HT1080 (cell line): ENCODE measurements around the gene CCND2. TPM values are rescaled to one million over a fixed set of nuclear protein-coding genes. Genes with fewer than 3 reads are reported as not detected.
"Not testable (repeated sequence)": the region's sequence is repeated elsewhere in the genome, so short reads cannot be mapped to it uniquely, and the experiment has no call there.

Experiments used
- DNase-seq: peaks from one replicate; pipeline ENCODE4 v3.0.0-alpha.2; 2015; ENCODE audit warnings: low read depth
- polyA plus RNA-seq, 2 experiments: library from polyadenylated mRNA; depleted of rRNA; stranded (reverse); fragments of >200 nt; gene quantifications; 2 replicates each; pipeline ENCODE4 v1.2.3, GENCODE V29; 2015
- total RNA-seq: library from RNA; depleted of rRNA; stranded (reverse); fragments of >200 nt; shearing (Covaris generic); gene quantifications from 2 replicates; pipeline ENCODE4 v1.2.3, GENCODE V29; 2014; rRNA removed

Gene CCND2
- 3.2 TPM in 2 replicates for total RNA-seq
- 2.5 and 3.8 TPM in 2 replicates for polyA plus RNA-seq (2015; cell fraction: cytosol; rRNA removed)
- polyA plus RNA-seq (2015; cell fraction: nucleus; rRNA removed), result 5.4 and 5.8 TPM in 2 replicates

DNA sequence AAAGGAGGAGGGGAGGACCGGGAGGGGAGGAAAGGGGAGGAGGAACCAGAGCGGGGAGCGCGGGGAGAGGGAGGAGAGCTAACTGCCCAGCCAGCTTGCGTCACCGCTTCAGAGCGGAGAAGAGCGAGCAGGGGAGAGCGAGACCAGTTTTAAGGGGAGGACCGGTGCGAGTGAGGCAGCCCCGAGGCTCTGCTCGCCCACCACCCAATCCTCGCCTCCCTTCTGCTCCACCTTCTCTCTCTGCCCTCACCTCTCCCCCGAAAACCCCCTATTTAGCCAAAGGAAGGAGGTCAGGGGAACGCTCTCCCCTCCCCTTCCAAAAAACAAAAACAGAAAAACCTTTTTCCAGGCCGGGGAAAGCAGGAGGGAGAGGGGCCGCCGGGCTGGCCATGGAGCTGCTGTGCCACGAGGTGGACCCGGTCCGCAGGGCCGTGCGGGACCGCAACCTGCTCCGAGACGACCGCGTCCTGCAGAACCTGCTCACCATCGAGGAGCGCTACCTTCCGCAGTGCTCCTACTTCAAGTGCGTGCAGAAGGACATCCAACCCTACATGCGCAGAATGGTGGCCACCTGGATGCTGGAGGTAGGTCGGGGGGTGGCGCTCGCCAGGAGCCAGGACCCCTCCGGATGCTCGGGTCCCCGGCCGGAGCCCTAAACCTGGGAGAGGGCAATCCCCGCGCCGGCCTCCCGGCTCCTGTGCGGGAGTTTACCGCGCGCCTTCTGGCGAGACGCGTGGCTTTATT lies at the start of gene CCND2:
TSS of gene CCND2 (plus strand) at position 111 of the 744 bp plus-strand sequence. CDS start at position 390, 279 bp downstream.
- peak; percentile 20 for DNase-seq

DNA sequence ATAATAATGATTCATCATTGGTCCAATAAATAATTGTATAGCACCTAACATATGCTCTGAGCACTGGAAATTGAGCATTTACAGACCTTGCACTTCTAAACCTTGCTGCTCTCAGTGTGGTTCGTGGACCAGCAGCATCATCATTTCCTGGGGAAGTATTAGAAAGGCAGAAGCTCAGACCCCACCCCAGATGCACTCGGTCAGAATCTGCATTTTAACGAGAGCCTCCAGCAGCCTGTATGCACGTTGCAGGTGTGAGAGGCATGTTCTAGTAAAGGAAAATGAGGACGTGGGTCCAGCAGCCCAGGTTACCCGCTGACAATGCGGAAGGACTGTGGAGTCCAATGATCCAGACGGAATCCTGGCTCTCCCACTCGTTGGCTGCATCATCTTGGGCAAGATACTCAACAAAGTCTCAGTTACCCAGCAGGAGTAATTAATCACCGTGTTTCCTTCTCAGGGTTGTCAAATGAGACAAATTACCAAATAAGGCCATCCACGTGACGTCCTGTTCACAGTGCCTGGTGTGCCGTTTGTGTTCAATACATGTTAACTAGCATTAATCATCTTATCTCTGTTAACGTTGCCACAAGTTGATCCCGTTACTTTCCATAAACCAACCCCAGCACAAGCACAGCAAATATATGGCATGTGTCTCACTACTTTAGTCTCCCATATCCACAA lies 49.2 kb upstream of the CCND2 start:
- no peak for DNase-seq

DNA sequence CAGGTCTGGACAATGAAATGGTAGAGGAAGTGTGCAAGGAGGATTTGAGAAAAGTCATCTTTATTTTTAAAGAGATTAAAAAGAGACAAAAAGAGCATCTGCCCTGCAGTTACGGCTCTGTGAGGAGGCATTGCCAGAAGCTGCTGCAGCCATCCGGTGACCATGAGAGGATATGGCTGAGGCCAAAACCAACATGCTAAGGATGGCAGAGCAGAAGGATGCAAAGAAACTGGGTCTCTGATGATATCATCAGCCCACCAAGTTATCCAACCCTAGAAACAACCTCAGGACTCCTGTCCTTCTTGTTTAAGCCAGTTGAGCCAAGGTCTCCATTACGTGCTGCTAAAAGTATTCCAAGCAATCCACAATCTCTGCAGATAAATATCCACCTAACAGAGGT lies 48.0 kb upstream of the CCND2 start:
- no peak for DNase-seq

DNA sequence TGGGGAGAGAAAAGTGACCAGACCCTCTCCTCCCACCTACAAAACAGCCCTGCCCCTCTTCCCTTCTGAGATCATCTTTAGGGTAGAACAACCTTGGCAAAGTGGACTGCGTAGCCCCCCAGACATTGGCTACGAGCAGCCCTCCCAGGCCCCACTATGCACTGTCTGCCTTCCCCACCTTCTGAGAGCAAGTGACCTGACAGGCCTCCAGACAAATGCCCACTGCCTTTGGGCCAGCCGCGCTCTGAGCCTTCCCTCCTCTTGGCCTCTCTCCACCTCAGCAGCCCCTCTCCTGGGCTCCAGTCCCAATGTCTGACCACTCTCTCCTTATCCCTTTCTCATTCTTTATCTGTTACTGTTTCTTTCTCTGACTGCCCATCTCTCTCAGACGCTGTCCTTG lies 46.5 kb upstream of the CCND2 start:
- DNase-seq, result no peak

DNA sequence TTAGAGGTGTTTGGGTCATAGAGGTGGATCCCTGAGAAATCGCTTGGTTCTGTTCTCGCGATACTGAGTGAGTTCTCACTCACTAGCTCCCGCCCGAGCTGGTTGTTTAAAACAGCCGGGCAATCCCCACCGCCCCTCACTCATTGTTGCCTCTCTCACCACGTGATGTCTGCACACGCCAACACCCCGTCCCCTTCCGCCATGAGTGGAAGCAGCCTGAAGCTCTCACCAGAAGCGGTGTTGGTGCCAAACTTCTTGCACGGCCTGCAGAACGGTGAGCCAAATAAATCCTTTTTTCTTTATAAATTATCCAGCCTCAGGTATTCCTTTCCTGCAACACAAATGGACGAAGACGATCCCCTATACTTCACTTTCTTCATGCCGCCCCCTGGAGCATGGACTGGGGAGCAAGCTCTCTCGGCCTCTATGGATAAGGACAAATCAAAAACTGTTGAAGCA lies 45.4 kb upstream of the CCND2 start:
- DNase-seq, result no peak

DNA sequence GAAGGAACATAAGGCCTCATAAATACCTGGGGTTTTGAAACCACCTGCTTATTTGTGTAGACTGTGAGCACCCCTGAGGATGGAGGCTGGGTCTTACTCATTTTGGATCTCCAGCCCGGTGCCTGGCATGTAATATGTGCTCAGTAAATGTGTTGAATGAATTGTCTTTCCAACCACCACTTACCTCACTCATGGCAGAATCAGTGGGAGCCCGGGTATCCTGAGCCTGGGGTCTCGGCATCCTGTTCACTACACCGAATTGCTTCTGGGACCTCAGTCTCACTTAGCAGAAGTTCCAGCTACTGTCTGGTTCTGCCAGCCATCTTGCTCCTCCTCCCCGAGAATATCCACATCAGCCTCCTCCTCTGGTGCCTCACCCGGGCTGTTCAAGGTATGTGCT lies 43.0 kb upstream of the CCND2 start:
- DNase-seq, result no peak

DNA sequence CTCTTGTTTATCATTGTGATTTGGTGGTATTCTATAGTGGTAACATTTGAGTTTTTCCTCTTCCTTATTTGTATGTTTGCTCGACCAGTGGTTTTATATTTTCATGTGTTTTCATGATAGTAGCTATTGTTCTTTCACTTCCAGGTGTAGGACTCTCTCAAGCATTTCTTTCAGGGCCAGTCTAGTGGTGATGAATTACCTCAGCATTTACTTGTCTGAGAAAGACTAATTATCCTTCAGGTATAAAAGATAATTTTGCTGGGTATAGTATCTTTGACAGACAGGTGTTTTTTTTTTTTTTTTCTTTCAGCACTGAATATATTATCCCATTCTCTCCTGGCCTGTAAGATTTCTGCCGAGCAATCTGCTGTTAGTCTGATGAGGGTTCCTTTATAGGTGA lies 35.0 kb upstream of the CCND2 start:
- DNase-seq, result no peak

DNA sequence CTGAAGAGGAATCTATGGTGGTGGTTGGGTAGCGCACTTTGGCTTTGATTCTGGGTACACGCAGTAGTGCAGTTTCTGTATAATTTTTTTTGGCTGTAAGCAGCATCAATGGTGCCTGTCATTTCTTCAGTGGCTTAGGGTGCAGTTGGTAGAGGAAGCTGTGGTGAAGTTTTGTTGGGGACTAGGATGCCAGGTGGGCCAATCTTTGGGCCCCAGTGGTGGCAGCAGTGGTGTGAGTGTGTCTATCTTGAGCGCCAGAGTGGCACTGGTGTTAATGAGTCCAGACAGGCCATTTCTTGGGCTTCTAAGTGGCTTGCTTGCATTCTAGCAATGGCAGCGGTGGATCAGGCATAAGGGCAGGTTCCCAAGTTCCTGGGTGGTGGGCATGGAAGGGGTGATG lies 33.8 kb upstream of the CCND2 start:
- no peak for DNase-seq

DNA sequence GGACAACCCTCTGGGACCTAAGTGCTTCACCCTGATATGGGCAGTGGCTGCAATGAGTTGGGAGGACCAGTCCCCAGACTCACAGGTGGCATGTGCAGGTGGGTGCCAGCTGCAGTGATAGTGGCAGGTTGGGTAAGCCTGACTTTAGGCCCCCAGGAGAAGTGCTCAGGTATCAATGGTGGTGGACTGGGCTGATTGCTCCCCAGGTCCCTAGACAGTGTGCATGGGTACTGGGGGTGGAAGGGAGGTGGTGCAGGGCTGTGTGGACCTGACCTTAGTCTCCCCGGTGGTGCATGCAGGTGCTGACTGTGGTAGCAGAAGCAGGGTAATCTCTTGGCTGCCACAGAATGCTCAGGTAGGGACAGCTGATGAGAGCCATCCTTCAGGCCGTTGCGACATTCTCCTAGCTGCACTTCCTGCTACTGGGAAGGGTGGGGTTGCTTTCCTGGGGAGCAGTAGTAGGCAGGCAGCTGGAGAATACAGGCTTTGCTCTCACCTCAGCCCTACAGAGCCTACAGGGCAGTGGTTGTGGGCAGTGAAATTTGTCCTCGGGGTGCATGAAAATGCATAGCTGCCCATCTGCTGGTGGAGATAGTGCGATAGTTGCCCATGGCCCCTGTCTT lies 33.3 kb upstream of the CCND2 start:
- DNase-seq, result no peak

DNA sequence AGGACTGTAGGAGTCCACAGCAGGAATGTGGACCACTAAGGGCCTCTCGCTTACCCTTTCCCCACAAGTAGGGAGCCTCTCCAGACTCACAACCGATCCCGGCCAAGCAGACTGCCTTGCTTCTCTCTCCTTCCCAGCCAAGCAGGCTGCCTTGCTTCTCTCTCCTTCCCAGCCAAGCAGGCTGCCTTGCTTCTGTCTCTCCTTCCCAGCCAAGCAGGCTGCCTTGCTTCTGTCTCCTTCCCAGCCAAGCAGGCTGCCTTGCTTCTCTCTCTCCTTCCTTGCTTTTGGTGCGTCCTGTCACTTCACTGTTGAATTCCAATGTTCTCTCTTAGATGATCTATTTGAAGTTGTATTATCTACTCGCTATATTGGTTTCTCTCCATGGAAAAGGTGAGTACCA lies 32.6 kb upstream of the CCND2 start:
- DNase-seq, result no peak

DNA sequence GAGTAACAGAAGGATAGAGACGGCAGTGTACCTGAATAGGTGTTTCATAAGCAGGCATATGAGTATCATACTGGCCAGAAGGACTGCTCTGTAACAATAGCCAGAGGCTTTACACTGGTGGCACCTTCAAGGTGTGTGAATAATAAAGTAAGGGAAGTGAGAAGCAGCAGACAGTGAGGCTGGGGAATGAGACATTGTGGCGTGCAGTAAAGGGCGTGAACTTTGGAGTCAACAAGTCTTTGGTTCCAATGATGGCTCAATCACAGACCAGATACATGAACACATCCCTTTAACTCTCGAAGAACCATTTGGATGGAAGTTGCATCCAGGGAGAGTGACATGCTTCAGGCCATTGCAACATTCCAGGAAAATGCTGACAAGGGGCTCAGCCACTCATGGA lies 32.0 kb upstream of the CCND2 start:
- DNase-seq, result no peak

DNA sequence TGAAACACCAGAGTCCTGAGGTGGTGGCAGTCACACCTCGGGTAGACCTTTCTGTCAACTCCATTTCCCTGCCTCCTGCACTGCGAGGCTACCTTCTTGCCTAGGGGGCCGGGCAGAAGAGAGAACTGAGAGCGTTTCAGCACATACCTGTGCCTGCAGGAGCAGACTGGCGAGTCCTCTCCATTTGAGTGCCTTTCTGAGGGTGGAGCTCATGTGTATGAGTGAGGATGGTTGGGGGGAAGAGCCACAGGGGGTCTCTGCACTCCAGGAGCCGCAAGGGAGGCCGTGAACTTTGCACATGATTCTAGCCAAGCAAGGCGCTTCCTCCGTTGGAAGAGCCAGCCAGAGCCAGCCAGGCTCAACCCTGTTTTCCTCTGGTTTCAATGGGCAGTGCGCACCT lies 31.0 kb upstream of the CCND2 start:
- DNase-seq, result no peak

DNA sequence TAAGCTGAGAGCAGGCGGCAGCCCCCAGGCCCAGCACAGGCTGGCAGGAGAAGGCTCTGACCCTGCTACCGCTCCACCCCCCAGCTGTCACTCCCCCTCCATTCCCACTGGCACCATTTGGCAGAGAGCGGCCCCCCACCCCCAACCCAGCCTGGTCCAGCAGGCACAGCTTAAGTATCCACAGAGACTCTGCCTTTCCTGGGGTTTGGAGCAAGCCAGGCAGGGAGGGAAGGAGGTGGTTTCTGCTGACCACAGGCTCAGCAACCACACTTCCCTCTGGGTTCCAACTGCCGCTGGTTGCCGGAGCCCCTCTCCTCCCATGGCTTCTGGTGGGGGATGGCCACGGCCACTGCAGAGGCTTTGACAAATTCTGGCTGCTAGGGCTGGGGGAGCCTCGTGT lies 30.5 kb upstream of the CCND2 start:
- DNase-seq, result no peak

DNA sequence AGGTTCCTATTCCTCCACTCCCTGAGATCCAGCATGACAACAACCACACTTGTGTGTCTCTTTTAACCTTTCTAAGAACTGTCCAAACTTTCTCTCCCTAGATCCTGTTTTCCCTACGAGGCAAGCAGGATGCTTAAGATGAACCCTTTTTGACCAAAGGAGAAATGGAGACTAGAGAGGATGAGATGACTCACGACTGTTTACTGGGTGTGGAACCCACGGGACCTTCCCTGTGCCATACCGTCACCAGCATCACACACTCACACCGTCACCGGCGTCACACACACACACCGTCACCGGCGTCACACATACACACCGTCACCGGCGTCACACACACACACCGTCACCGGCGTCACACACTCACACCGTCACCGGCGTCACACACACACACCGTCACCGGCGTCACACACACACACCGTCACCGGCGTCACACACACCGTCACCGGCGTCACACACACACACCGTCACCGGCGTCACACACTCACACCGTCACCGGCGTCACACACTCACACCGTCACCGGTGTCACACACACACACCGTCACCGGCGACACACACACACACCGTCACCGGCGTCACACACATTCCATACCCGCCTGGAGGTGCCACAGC lies 30.0 kb upstream of the CCND2 start:
- DNase-seq, result not testable (repeated sequence)

DNA sequence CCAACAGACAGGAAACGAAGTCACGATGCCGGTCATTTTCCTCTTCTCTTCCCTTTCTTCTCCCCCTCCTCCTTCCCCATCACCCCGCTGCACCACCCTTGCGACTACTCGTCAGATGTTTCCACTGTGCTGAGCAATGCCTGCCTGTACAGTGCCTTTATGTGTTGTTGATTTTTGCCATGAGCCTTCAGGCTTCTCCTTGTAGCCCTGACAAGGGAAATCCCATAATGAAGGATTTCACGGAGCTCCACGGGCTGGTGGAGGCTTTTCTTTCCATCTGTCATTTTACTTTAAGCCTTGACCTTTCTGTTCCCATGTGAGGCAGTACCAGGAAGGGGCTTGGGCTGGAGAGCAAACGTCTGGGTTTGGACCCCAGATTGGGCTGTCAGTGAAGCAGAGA lies 28.7 kb upstream of the CCND2 start:
- DNase-seq, result no peak

DNA sequence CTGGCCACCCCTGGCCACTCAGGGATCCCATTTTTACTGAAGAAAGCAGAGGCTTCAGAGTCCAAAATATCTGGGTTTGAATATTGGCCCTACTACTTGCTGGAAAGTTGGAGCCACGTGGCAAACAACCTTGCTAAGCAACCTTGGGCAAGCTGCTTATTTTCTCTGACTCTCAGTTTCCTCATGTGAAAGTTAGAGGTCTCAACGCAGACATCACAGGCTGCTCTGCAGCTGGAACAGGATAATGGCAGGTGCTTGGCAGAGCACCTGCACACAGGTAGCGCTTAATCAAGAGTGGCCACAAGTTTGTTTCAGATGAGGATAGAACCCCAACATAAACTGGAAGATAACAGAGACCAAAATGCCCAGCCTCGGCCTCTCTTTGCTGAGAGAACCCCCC lies 28.1 kb upstream of the CCND2 start:
- DNase-seq, result no peak

DNA sequence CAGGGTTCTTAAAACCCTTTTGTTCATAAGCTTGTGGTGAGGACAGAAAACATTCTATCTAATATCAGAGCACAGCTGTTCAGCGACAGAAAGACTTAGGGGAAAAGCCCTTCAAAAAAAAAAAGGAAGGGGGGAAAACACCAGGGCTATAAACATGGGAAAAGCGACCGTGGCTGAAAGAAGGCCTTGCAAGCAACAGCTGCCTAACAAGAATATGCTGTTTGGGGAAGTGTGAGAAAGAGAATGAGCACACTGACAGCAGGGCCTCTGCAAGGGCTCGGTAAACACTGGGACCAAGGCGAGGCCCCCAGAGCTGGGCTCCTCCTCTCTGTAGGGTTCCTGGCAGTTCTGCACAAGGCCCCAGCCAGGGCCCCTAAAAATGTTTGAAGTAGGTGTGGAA lies 27.4 kb upstream of the CCND2 start:
- DNase-seq, result no peak

DNA sequence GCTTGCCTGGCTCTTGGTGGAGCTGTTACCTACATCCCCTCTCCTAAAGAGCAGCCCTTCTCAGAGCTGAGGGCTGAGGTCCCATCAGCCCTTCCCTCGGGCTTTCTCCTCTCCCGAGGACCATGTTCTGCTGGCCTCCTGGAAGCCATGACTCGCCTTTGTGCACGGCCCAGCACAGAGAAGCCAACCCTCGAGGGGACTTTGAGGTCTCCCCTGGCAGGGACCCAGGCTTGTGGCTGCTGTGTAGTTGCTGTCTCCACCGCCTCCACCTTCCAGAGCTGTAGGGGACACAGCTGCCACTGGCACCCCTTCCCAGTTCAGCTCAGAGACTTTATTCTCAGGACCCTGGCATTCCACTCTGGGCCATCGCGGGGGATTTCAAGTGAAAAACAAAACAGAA lies 22.9 kb upstream of the CCND2 start:
- DNase-seq, result no peak

DNA sequence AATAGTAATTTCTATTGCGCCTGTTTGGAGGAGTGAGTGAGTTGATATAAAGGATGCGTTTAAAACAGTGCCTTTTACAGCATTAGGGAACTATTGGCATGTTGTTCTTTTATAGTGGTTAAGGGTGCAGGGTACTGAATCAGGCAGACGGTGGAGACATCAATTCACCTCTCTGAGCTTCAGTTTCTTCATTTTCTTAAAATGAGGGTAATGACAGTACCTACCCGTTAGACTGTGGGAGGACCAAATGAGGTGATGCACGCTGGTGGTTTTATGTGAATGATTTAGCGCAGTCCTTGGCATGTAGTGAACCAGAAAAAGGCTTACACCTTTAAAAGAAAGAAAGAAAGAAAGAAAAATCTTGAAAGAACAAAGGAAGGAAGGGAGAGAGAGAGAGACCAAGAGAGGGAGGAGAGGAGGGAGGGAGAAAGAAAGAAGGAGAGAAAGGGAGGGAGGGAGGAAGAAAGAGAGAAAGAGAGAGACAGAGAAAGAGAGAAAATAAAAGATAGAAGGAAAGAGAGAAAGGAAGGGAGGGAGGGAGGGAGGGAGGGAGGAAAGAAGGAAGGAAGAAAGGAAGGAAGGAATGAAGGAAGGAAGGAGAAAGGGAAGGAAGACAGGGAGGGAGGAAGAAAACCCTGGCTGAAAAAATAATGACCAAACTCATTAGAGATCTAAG lies 22.2 kb upstream of the CCND2 start:
- DNase-seq, result no peak

DNA sequence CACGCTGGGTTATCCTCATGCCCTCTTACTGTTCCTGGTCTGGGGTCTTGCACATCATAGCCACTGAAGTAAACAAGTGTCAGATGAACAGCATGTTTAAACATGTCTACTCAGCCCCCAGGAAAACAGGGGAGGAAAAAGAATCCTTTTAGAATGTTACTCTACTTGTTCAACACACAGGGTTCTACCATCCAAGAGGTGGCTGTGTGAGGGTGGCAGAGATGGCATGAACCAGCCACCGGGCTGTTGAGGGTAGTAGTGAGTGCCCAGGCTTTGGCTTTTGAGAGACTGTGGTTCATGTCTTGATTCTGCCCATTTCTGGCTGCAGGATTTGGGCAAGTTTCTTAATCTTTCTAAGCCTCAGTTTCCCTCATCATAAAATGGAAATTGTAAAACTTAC lies 21.6 kb upstream of the CCND2 start:
- no peak for DNase-seq

DNA sequence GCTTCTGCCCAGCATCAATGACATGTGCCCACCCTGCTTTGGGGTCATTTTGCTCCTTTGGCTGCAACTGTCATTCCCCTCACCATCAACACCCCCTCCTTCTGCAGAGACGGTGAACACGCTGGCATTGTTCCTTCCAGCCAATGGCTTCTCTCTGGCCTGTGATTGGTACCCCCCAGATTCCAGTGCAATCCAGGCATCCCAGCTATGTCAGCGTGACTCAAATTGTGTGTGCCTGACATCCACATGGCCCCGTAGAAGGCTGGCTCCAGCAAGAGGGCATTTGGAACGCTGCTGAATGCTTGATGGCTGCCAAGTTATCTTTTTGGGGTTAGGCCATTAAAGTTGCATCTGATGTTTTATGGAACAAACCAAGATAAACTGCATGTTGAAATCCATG lies 21.0 kb upstream of the CCND2 start:
- DNase-seq, result no peak
